Activated naive CD4-positive, alpha-beta T cell treated with Interleukin-2 at 50 U/mL for 16 hours (primary cell): ENCODE measurements around the gene HIP1.
"Not testable (repeated sequence)": the region's sequence is repeated elsewhere in the genome, so short reads cannot be mapped to it uniquely, and the experiment has no call there.

Source experiments
- DNase-seq: peaks from one replicate; pipeline ENCODE4 v3.0.0-alpha.2; 2020

Gene HIP1

GRCh38 chr7:75608451-75609122, 130.2 kb downstream of the HIP1 start:
- no peak for DNase-seq

GRCh38 chr7:75604408-75604807, 134.3 kb downstream of the HIP1 start:
- DNase-seq, result no peak

- DNase-seq, result not testable (repeated sequence)
Observed at GRCh38 chr7:75602831-75603230, 135.9 kb downstream of the HIP1 start.

GRCh38 chr7:75601539-75601938, 137.2 kb downstream of the HIP1 start:
- no peak for DNase-seq

GRCh38 chr7:75600748-75601147, 138.0 kb downstream of the HIP1 start:
- not testable (repeated sequence) for DNase-seq

- no peak for DNase-seq
Observed at GRCh38 chr7:75599244-75599781, 139.4 kb downstream of the HIP1 start.

GRCh38 chr7:75596727-75597614, 141.8 kb downstream of the HIP1 start:
- no peak for DNase-seq

GRCh38 chr7:75595766-75596165, 143.0 kb downstream of the HIP1 start:
- no peak for DNase-seq

GRCh38 chr7:75593500-75594184, 145.1 kb downstream of the HIP1 start:
- DNase-seq, result not testable (repeated sequence)

GRCh38 chr7:75591467-75592255, 147.1 kb downstream of the HIP1 start:
- DNase-seq, result no peak

GRCh38 chr7:75590373-75591005, 148.3 kb downstream of the HIP1 start:
- DNase-seq, result no peak

GRCh38 chr7:75584354-75584753, 154.4 kb downstream of the HIP1 start:
- DNase-seq, result no peak

- DNase-seq, result no peak
Observed at GRCh38 chr7:75583255-75583654, 155.5 kb downstream of the HIP1 start.

- DNase-seq, result no peak
Observed at GRCh38 chr7:75579899-75580298, 158.8 kb downstream of the HIP1 start.

- DNase-seq, result no peak
Observed at GRCh38 chr7:75578081-75578480, 160.7 kb downstream of the HIP1 start.

- DNase-seq, result no peak
Observed at GRCh38 chr7:75575488-75576121, 163.1 kb downstream of the HIP1 start.

- no peak for DNase-seq
Observed at GRCh38 chr7:75573477-75574019, 165.2 kb downstream of the HIP1 start.

GRCh38 chr7:75572814-75573213, 165.9 kb downstream of the HIP1 start:
- DNase-seq, result no peak

- no peak for DNase-seq
Observed at GRCh38 chr7:75572396-75572795, 166.3 kb downstream of the HIP1 start.

- no peak for DNase-seq
Observed at GRCh38 chr7:75571209-75571608, 167.5 kb downstream of the HIP1 start.

- DNase-seq, result not testable (repeated sequence)
Observed at GRCh38 chr7:75569629-75570282, 169.0 kb downstream of the HIP1 start.
